CD8-positive, alpha-beta memory T cell (primary cell): ENCODE results near the gene TOP2B. TPM values are rescaled to one million over a fixed set of nuclear protein-coding genes. Genes with fewer than 3 reads are reported as not detected.

Source experiments
- CTCF ChIA-PET: fragments of 350-600 bp; sonication (Branson Sonifier 250); formaldehyde crosslinking; loops from one replicate; lab custom pipeline; 2021; ENCODE audit warnings: antibody characterized with exemption; lab: Charles Lee
- POLR2A ChIA-PET: fragments of 350-600 bp; sonication (Branson Sonifier 250); formaldehyde crosslinking; loops from one replicate; lab custom pipeline; 2021; ENCODE audit warnings: antibody characterized with exemption; lab: Charles Lee
- DNase-seq, 5 donors: peaks; one replicate each; pipeline versions ENCODE4 v3.0.0 to v3.0.0-alpha.2; 2020 to 2022; ENCODE audit warnings: mixed read lengths in 1 of 5
- H3K27ac ChIP-seq: one replicate; pipeline ENCODE4 v1.7.0; 2013; ENCODE audit warnings: low read depth, mild to moderate bottlenecking, low read length, moderate library complexity
- H3K27me3 ChIP-seq: 2 replicates; pipeline ENCODE4 v1.7.0; 2013; ENCODE audit warnings: low read length, mild to moderate bottlenecking; ENCODE audit not compliant: insufficient read depth, poor library complexity, severe bottlenecking
- H3K36me3 ChIP-seq: 2 replicates; pipeline ENCODE4 v1.7.0; 2013; ENCODE audit warnings: mild to moderate bottlenecking, low read length, moderate library complexity; ENCODE audit not compliant: insufficient read depth
- H3K4me1 ChIP-seq: 2 replicates; pipeline ENCODE4 v1.7.0; 2013; ENCODE audit warnings: mild to moderate bottlenecking, low read length, moderate library complexity; ENCODE audit not compliant: insufficient read depth
- H3K4me3 ChIP-seq: 2 replicates; pipeline ENCODE4 v1.7.0; 2013; ENCODE audit warnings: mild to moderate bottlenecking, low read length
- H3K9me3 ChIP-seq: 2 replicates; pipeline ENCODE4 v1.7.0; 2013; ENCODE audit warnings: mild to moderate bottlenecking, low read length
- H3K27ac Mint-ChIP-seq, 8 donors: one replicate each; pipeline ENCODE4 v1.8.0; 2020 to 2021; ENCODE audit warnings: mixed read lengths in 8 of 8, mild to moderate bottlenecking in 6 of 8, inconsistent platforms in 3 of 8, moderate library complexity in 3 of 8
- H3K27me3 Mint-ChIP-seq, 2 donors: one replicate each; pipeline ENCODE4 v1.8.0; 2020 to 2021; ENCODE audit warnings: mixed read lengths in 2 of 2, mild to moderate bottlenecking in 1 of 2, moderate library complexity in 1 of 2
- H3K36me3 Mint-ChIP-seq, 3 donors: one replicate each; pipeline ENCODE4 v1.8.0; 2020 to 2021; ENCODE audit warnings: mixed read lengths in 3 of 3, inconsistent platforms in 1 of 3, mild to moderate bottlenecking in 1 of 3
- H3K4me1 Mint-ChIP-seq, 3 donors: one replicate each; pipeline ENCODE4 v1.8.0; 2020 to 2021; ENCODE audit warnings: mixed read lengths in 3 of 3, inconsistent platforms in 1 of 3, mild to moderate bottlenecking in 1 of 3
- H3K4me3 Mint-ChIP-seq, 7 donors: one replicate each; pipeline ENCODE4 v1.8.0; 2020 to 2021; ENCODE audit warnings: mixed read lengths in 7 of 7, mild to moderate bottlenecking in 6 of 7, moderate library complexity in 4 of 7, inconsistent platforms in 2 of 7
- H3K9me3 Mint-ChIP-seq, 5 donors: one replicate each; pipeline ENCODE4 v1.8.0; 2020 to 2022; ENCODE audit warnings: mixed read lengths in 5 of 5, mild to moderate bottlenecking in 3 of 5, moderate library complexity in 2 of 5, inconsistent platforms in 1 of 5
- polyA plus RNA-seq: library from polyadenylated mRNA; unstranded; fragments of 300-500 nt; fragmentation: Illumina TruSeq; gene quantifications from one replicate; pipeline ENCODE4 v1.2.3, GENCODE V29; 2021
- total RNA-seq, 2 experiments: library from RNA; stranded (reverse); gene quantifications; one replicate each; pipeline ENCODE4 v1.2.3, GENCODE V29; 2021

Gene TOP2B
- total and polyA plus RNA-seq, 3 experiments from 2014 or later: 96.5 to 99.6 (median 98.6) TPM

GRCh38 chr3:25547943-25548674 is 116.6 kb downstream of the TOP2B start:
- Mint-ChIP-seq H3K4me3 (no peak overlapping the region), H3K36me3 (no peaks in the 10 kb centered on the region), H3K4me1 (no peaks in the 10 kb centered on the region), H3K27me3 (peaks cover 6 to 19% of the 10 kb centered on the region in 2 donors), H3K9me3 (no peaks in the 10 kb centered on the region), H3K27ac (no peak overlapping the region)
- Histone ChIP-seq H3K36me3 (no peaks in the 10 kb centered on the region), H3K27ac (no peak overlapping the region), H3K27me3 (no peaks in the 10 kb centered on the region), H3K9me3 (no peaks in the 10 kb centered on the region), H3K4me3 (no peak overlapping the region), H3K4me1 (no peaks in the 10 kb centered on the region)
- ChIA-PET CTCF (no interaction called here), POLR2A (no interaction called here)
- DNase-seq: no peak

Other genes starting within 250 kb of the TOP2B start
- gene RARB, start 236.6 kb downstream of the TOP2B start, total RNA-seq: not detected
- not detected for gene RARB, start 236.6 kb downstream of the TOP2B start, polyA plus RNA-seq
- 10 to 100 TPM; 38.1 to 44.8 TPM for gene NGLY1, start 118.5 kb upstream of the TOP2B start, total RNA-seq
- gene NGLY1, start 118.5 kb upstream of the TOP2B start, polyA plus RNA-seq: 48.9 TPM
- gene OXSM, start 125.2 kb upstream of the TOP2B start, total RNA-seq: 10 to 100 TPM; 12.1 to 12.9 TPM
- gene OXSM, start 125.2 kb upstream of the TOP2B start, polyA plus RNA-seq: 13.1 TPM